ENCODE data around the gene SCFD1. TPM values are rescaled to one million over a fixed set of nuclear protein-coding genes. Genes with fewer than 3 reads are reported as not detected.
A peak's percentile ranks its signal among the peaks of the same experiment; 100 is the strongest.
"Not testable (repeated sequence)": the region's sequence is repeated elsewhere in the genome, so short reads cannot be mapped to it uniquely, and the experiment has no call there.

The SCFD1 gene
- polyA plus RNA-seq, 12 donors = 55.0 to 99.1 (median 72.2) TPM; not detected in 1

DNA sequence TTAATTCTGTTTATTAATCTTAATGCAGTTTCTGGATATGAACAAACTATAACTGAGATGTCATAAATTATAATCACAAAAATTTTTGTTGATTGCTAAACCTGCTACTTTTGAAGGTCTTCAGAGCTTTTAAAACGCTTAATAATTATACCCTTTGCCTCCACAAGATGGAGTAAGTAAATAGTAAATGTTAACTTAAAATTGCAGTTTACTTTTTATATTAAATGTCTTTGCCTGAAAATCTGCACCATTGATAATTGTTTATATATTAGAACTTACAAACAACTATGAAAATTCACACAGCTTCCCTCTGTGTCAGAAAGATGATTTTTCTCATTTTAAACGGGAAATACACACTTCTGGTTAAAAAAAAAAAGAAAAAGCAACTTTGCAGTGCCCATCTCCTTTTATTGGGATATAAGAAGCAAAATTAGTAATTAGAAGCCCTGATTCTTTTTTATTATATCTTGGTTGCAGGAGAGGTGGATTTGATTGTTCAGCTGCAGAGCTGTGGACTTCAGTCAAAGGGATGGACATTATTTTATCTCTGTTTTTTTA lies 35.6 kb downstream of the SCFD1 start:
- DNase-seq = no peak

DNA sequence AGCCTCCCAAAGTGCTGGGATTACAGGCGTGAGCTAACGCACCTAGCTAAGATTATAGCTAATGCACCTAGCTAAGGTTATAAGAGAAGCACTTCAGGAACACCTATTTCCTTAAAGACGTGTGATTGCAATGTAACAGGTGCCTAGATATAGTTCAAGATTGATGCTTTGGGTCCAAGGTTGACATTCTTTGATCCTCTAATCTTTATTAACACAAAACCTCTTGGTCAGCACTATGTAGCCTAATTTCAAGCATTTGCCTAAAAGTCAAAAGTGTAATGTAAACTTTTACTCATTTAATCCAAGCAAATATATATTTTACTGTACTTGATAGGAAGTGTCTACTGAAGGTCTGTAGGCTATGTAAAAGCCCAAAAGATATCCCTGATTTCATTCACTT lies 36.5 kb downstream of the SCFD1 start:
- DNase-seq = no peak

DNA sequence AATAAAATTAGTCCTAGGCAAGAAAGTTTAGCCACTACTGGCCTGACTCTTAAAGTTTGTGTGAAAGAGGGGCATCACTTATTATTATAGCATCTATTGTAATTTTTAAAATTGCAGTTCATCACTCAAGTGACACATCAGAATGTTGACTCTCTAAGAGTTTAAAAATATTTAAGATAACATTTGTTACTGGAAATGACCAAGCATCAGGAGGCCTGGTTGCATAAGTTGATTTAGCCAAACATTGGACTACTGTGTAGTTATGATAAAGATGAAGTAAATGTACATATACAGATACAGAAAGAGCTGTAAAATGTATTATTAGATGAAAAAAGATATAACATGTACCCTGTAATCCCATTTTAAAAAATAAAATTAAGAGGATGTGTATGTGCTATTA lies 47.5 kb downstream of the SCFD1 start:
- DNase-seq = no peak

DNA sequence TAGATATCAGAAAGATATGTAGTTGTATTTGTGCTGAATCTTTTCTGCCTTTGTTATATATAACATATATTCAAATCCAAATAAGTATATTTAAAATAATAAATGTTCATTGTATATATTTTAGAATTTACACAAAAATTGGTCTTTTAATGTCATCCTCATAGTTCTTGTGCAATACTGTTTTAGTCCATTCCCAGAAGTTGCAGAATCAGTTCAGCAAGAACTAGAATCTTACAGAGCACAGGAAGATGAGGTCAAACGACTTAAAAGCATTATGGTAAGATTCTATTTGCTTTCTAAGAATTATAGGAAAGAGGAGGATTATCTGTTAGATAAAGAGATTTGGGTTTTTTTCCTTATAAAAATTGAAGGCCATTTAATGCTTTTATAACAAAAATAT lies 51.0 kb downstream of the SCFD1 start:
- DNase-seq = no peak

DNA sequence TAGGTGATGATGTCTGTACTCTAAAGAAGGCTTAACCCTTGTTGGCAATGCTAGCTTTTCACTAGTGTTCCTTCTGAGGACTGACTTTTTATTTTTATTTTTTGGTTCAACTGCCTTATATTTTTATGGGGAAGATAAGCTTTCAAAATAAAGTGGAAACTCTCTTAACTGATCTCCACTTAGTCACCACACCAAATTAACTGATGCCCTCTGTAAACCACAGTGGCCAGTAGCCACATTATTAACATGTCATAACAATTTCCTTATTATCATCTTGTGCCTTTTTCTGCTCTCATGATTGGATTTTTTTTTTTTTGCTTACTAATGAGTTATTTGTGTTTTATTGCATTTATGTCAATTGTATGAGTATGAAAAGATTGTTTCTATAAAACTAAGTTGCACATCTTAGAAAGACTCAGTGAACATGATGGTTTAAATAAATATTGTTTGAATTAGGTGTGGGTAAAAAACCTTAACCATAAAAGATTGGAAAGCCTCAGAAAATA lies 56.9 kb downstream of the SCFD1 start:
- no peak for DNase-seq

DNA sequence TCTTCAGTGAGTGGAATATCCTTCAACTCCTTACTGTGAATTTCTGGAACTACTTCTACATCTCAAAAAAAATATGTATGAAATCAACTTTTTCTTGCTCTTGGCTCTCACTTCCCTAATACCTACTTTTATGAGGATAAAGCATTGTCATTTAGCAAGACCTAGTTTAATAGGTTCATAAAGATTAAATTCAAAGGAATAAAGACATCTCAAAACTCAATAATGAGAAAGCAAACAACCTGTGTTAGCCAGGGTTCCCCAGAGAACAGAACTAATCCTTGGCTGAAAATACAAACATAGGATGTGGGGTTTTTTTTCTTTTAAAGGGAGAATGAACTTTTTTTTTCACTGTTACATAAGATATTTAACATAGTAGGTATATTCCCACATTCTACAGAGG lies 57.9 kb downstream of the SCFD1 start:
- no peak for DNase-seq

DNA sequence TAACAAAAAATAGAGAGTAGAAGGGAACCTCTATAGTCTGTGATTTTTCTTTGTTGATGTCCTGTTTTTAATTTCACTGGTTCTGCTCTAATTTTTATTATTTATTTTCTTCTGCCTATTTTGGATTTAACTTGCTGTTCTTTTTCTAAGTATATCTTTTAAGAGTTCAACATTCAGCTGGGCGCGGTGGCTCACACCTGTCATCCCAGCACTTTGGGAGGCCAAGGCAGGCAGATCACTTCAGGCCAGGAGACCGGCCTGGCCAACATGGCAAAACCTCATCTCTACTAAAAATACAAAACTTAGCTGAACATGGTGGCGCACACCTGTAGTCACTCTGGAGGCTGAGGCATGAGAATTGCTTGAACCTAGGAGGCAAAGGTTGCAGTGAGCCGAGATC lies 58.7 kb downstream of the SCFD1 start:
- DNase-seq = not testable (repeated sequence)

DNA sequence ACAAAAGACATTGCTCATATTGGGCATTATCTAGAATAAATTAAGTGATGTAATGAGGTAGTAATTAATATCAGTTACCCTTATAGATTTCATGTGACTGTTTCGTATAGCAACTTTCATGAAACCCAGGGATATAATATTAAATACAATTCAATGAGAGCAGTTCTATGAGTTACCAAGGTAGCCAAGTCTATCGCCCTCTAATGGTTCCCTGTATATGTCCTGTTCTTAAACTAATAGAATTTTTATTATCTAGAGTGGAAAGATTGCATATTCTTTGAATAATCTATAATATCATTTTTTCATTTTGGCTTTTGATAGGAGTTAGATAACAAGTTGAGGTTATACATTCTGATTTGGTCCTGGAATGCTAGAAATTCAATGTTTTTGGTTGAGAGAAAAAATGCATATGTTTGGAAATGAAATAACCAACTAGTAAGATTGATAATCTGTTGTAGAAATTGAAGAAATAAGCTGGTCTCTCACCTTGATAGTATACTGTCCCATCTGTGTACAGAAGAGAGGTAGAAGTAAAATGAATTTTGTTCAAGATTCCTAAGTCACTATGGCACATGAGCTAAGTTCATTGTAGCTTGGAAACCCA lies 59.7 kb downstream of the SCFD1 start:
- no peak for DNase-seq

DNA sequence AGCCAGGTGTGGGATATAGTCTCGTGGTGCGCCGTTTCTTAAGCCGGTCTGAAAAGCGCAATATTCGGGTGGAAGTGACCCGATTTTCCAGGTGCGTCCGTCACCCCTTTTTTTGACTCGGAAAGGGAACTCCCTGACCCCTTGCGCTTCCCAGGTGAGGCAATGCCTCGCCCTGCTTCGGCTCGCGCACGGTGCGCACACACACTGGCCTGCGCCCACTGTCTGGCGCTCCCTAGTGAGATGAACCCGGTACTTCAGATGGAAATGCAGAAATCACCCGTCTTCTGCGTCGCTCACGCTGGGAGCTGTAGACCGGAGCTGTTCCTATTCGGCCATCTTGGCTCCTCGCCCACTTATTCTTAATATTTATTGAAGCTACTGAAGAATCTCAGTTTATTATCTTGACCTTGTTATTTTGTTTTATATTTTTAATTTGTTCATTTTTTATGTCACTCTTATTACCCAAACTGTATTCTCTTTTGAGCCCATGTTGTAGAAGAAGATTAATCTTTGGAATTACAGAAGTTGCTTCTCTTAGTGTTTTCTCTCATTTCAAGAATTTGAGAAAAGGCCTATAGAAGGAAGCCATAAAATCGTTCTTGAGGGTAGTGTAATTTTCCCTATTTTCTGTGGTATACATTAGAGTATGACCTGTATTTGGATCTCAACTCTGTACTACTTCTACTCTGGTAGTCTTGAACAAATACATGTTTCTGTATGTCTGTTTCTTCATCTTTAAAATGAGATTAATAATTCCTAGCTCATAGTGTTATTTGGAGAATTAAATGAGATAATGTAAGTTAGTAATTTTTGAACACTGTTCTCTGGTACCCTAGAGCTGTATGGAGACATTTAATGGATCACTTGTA lies 68.6 kb downstream of the SCFD1 start:
- DNase-seq = not testable (repeated sequence)

DNA sequence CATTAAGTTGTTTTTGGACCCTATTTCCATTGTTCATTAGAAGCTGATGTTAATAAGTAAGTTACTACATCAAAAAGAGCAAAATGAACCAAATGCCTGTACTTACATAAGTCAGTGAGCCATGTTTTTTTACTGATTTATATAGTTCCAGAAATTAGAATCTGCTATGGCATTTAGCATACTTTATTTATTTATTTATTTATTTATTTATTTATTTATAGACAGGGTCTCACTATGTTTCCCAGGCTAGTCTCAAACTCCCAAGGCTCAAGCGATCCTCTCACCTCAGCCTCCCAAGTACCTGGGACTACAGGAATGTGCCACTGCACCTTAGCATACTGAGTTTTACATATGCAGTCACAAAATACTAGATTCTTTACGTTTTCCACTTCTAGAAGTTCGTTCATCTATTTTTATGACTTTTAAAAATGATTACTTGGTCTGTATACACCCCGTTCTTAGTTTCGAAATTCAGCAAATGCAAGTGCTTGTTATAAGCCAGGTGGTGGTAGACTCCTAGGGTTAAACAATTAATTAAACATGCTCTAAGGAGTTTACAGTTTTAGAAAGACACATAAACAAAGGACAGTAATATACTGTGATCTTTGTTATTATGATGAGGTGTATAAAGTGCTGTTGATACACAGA lies 69.8 kb downstream of the SCFD1 start:
- no peak for DNase-seq

DNA sequence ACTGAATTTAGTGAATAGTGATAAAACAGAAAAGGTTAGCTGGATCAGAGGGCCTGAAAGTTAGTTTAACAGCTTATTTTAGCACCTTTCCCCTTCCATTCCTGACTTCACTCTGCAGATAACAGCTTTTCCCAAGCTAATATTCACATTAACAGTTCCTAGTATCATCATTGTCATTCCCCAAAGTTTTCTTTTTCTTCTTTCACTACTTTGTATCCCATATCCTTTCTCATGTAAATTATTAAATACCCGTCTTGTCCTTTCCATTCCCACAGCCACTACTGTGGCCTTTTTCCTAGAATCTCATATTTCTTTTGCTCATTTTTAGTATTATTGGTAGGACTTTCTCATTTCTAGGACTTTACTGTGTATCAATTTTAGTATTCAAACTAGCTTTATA lies 70.5 kb downstream of the SCFD1 start:
- no peak for DNase-seq

DNA sequence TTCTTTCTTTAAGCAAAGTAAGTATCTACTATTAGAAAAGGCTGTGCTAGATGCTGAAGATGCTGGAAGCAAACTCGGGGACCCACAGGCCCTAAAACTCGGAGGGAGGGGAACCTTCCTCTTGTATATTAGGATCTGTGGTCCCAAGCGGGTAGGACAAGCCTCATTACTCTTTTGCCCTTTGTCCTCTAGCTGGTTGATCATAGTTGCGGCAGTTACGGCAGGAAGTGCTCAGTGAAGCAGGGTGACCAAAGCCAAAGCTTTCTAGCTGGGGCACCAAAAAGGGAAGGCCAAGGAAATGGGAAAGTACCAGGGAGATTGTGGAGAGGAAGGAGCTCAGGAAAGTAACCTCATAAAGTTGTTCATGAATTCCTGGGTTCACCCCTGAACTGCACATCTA lies 76.3 kb downstream of the SCFD1 start:
- DNase-seq = no peak

DNA sequence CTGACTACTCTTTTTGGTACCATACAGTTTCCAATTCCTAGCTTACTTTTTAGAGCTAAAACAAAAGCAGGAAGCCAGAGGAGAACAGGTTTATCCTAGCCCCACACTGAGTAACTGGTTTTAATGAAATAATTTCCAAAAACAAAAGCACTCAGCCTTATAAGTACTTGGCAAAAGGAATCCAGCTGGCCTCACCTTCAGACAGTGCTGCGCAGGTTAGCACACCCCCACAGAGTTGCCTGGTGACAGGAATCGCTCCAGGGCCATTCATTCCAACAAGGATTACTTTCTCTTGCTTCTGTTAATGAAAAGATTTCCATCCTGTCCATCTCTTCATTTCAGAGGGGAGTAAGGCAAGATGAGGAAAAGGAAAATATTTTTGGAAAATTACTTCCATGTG lies 84.6 kb downstream of the SCFD1 start:
- peak; percentile 21 for DNase-seq

DNA sequence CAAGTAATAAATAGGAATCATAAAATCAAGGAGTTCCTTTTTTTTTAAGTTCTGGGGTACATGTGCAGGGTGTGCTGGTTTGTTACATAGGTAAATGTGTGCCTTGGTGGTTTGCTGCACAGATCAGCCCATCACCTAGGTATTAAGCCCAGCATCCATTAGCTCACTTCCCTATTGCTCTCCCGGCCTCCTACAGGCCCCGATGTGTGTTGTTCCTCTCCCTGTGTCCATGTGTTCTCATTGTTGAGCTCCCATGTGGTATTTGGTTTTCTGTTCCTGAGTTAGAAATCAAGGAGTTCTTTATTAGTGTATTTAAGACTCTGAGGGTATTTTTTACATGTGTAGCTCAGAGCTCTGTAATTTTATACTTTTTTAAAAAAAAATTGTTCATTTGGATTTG lies 86.0 kb downstream of the SCFD1 start:
- DNase-seq = no peak

DNA sequence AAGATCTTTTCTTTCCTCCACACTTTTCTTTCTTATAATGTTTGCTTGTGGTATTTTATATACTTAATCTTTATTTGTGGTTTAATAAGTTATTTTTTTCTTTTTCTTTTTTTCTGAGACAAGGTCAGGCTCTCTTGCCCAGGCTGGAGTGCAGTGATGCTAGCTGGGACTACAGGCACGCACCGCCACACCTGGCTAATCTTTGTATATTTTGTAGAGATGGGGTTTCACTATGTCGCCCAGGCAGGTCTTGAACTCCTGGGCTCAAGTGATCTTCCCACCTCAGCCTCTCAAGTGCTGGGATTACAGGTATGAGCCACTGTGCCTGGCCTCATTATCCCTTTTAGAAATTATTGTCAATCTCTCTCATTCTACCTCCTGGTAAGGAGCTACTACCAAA lies 87.1 kb downstream of the SCFD1 start:
- no peak for DNase-seq

DNA sequence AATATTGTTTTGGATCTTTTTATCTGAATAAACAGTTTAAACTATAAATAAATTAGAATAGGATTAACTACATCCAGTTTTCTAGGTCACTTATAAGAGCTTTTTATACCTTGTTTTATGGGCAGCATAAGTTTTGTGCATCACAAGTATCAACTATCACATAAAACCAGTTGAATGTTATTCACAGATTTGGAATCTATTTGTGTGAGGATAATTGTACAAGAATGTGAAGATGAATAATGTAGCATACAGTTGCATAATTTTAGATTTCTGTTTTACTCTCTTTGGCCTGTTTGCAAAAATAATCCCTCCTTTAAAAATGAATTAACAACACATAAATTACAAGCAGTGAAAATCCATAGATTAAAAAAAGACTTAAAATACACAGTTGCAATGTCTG lies 88.8 kb downstream of the SCFD1 start:
- DNase-seq = no peak

DNA sequence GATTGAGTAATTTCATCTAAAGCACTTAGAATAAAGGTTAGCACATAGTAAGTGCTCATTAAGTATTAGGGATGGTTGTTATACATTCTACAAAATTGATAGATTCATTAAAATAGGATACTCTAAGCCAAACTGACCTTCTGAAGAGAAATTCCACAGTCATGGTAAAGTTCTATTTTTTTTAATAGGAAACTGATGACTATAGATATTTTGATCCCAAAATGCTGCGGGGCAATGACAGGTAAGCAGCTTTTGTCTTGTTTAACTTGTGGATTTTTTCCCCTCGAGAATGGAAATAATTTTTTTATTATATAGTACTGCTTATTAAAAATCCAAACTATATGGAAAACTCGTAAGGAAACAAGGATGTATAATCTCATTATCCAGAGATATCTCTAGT lies 97.0 kb downstream of the SCFD1 start:
- DNase-seq = no peak

DNA sequence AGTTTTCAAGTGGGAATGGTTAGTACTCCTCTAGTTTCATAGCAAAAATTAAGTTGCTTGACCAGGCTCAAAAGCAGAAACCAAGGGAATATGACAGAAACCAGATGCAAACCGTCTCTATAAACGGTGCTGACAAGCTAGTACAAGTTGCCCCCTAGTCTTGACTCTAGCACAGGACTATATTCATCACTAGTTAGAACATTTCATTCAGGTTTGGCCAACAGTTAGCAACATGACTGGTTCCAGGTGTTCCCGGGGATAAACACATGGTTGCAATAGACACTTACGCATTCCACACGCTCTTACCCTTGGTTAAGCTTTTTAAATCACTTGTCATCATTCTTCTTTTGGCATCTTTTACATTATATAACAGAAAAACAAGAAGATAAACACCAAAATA lies 103.6 kb downstream of the SCFD1 start:
- DNase-seq = no peak

DNA sequence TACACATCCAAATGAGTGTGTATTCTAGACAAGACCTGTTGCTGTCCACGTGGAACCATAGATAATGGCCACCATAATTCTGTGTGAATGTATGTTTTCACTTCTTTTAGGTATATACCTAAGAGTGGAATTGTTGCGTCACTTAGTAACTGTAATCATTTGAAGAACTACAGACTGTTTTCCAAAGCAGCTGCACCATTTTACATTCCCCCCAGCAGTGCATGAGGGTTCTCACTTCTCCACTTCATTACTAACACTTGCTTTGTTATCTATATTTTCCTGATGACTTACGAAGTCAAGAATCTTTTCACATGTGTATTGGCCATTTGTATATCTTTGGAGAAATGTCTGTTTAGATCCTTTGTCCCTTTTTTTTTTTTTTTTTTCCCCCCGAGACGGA lies 106.4 kb downstream of the SCFD1 start:
- DNase-seq = no peak

DNA sequence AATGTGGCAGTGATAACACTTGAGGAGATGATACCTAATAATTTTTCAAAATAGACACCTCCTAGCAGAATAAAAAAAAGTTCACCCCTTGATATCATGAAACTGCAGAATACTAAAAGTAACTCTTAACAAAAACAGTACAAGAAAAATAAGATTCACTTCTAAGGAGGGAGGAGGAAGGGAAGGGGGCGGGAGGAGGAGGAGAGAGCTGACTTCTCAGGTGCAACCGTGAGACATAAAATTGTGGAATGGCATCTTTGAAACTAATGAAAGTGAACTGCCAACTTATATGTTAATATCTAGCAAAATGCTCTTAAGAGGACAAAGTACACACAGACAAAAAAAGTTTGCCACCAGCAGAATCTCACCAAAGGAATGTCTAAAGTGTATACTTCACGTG lies 115.8 kb downstream of the SCFD1 start:
- DNase-seq = no peak

DNA sequence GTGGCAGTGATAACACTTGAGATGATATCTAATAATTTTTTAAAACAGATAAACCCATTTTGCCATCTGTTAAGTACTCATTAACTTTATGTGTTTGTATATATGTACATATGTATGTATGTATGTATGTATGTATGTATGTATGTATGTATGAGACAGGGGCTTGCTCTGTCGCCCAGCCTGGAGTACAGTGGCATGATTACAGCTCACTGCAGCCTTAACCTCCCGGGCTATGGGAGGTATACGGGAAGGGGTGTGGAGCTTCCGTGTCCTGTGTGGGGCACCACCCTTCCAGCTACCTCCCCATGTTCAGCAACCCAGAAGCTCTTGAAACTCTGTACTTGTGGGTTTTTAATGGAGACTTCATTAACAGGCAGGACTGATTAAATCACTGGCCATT lies 116.9 kb downstream of the SCFD1 start:
- no peak for DNase-seq

DNA sequence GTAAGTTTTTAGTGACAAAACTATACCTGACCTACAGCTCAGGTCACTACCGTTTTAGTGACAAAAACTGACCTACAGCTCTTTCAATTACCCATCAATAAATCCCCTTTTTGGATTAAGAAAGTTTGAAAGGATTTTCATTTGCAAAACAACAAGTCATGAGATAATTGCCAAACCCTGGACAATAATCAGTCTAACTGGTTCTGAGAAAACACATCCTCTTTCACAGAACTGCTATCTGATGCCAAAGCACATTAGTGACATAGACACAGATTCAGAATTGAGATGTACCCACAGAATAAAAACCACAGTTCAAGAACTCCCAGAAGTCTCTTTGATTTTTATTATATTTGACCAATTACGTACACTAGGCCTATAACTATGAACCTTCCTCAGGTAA lies 126.2 kb downstream of the SCFD1 start:
- DNase-seq = no peak

All from muscle of arm (tissue), 12 donors.